GM19452 (cell line): ENCODE data around the gene SNX17.
A peak's percentile ranks its signal among the peaks of the same experiment; 100 is the strongest.

Experiments
- ATAC-seq: cut with Tn5 transposase; IDR thresholded peaks from one replicate; pipeline ENCODE4 v1.9.1; 2021; ENCODE audit not compliant: unreplicated experiment

SNX17 gene

GRCh38 chr2:27362678-27363420, 7.6 kb upstream of the SNX17 start:
- no peak for ATAC-seq

DNA sequence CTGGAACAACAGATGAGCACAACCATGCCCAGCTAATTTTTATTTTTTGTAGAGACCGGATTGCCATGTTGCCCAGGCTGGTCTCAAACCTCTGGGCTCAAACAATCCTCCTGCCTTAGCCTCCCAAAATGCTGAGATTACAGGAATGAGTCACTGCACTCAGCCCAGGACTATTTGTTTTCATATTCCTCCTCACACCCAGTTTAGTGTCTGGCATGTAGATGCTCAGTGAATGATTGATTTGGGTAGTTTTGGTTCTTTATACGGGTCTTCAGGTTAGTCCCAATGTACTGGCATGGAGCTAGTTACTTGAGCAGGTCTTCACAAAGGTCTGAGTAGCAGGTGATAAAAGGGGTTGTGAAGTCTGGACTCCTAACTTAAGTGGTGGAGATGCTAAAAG, 6.5 kb upstream of the SNX17 start:
- no peak for ATAC-seq

GRCh38 chr2:27369471-27370025, 868 bp upstream of the SNX17 start:
- ATAC-seq = peak; percentile 3

DNA sequence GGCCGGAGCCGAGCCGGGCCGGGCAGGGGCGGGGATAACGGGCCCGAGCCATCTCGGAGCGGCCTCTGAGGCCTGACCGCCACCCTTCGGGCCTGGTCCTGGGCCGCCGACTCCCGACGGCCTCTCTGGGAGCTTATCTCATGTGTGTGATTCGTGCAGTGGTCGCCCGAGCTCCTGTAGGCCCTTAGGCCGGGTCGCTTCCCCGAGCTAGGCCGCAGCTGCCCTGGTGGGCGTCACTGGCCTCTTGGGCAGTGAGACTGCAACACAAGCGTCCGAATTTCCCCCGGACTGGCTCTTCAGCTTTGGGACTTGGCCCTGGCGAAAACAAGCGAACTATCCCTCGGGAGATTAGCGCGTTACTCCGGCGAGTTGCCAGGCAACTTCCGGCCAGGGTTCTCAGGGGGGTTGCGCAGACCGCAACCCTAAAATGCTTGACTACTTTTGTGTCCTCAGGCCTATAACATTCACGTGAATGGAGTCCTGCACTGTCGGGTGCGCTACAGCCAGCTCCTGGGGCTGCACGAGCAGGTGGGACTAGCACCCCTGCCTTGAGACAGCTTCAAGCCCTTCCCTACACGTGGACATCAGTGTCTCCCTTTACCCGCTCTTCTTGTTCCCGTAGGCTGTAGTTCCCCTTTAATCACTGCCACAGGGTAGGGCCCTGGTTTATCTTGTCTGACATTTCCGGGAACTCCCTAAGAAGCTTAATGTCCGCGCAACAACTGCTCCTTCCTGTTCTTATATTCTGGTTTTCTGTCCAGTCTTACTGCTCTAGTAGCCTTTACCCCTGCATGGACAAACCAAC, 602 bp downstream of the SNX17 start:
- peak; percentile 26 for ATAC-seq

DNA sequence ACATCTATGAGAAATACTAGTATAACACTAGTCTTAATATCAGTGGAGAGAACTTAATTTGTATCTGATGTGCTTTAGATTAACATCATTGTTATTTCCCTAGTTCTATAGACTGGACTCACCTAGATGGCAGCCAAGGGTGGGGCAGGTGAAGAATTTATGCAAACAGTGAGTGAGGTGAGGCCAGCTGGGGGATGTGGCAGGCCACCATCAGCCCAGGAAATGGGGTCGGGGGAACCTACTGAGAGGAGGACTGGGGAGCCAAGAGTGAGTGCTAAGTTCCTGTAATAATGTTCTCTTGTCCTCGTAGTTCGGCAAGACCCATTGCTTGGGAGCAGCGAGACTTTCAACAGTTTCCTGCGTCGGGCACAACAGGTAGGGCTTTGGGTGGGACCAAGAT, 2.5 kb downstream of the SNX17 start:
- ATAC-seq = no peak

DNA sequence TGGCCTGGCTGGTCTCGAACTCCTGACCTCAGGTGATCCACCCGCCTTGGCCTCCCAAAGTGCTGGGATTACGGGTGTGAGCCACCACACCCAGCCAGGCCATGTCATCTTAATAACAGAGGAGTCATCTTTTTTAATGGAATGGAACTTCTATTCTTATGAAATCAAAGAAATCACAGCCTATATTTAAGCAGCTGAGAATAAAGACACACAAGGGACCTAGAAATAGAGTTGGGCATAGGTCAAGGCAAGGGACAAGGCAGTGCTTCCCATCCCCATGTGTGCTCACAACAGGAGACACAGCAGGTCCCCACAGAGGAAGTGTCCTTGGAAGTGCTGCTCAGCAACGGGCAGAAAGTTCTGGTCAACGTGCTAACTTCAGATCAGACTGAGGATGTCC, 3.2 kb downstream of the SNX17 start:
- no peak for ATAC-seq

DNA sequence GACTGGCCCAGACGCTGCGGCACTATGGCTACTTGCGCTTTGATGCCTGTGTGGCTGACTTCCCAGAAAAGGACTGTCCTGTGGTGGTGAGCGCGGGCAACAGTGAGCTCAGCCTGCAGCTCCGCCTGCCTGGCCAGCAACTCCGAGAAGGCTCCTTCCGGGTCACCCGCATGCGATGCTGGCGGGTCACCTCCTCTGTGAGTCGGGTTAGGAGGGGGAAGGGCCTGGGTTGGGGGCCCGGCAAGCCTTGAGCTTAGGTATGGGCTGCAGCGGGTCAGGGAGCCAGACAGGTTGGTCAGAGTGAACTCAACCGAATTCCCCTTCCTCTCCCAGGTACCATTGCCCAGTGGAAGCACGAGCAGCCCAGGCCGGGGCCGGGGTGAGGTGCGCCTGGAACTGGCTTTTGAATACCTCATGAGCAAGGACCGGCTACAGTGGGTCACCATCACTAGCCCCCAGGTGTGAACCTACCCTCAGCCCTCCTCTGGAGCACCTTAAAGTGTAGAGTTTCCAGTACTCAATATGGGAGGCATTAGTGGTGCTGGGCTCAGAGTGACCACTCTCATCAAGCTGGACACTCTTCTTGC, 5.2 kb downstream of the SNX17 start:
- ATAC-seq = no peak

GRCh38 chr2:27376151-27376865, 5.9 kb downstream of the SNX17 start:
- ATAC-seq = no peak

DNA sequence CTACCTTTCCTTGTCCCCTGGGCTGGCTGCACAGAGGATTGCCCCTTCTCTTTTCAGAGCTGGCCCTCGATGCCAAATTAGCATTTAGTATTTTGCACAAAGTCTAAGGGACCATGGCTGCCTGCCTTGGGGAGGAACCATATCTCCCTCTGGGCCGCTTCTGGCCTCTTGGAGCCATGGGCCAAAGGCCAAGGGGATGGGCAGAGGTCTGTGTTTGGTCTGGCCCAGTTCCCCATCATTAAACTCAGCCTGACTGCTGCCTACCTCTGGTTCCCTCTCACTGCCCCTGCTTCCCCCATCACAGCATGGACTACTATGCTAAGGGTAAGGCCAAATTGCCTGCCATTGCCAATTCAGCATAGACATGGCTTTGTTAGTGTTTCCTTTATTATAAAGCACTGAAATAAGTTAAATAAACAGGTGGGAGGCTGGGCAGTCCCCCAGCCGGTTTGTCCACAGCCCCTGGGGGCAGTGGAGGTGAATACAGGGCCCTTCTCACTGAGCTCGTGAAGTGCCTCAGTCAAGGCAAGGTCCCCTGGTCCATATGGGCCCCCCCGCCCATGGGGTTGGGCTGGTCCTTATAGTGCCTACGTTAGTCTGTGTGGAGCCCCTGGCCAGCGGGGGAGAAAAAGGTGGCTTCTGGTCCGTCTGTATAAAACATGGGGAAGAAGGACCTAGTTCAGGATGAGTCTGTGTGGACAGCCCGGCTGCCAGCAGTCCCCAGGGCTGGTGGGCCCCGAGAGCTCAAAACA, 6.6 kb downstream of the SNX17 start:
- ATAC-seq = no peak

DNA sequence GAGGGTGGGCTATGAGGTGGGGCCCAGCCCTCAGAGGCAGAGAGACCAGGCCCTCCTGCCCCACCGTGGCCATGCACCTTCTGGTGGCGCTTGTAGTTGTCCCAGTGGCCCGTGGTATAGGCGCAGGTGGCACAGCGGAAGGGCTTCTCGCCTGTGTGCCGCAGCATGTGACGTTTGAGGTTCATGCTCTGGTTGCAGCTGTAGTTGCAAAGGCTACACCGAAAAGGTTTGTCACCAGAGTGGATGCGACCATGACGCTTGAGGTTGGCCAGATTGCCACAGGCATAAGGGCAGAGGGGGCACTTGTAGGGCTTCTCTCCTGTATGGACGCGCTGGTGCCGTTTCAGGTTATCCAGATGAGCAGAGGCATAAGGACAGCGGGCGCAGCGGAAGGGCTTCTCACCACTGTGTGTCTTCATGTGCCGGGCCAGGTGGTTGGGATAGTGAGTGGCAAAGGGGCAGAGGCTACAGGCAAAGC, 7.2 kb downstream of the SNX17 start:
- no peak for ATAC-seq

DNA sequence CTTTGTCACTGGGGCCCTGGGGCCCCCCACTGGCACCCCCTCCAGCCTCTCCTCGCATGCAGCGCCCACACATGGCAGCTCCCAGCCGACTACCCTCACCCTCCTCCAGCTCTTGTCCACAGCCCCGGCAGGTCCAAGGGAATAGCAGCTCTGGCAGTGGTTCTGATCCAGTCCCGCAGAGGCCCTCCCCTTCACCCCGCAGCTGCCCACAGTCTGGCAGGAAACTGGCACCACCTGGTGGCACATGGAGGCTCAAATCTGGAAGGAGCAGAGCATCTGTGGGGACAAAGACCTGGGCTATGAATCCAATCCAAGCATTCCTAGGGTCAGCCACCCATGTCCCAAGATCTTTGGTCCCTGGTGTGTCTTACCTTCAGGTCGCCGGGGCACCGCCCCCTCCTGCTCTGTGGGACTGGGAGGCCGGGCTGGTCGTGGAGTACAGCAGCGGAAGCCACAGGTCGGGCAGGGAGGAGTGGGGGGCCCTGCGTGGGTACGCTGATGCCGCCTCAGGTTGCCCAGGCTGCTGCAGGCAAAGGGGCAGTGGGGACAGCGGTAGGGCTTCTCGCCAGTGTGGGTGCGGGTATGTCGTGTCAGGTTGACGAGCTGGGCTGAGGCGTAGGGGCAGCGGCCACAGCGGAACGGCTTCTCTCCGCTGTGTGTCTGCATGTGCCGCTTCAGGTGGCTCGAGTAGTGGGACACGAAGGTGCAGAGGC, 7.8 kb downstream of the SNX17 start:
- ATAC-seq = no peak

GRCh38 chr2:27378809-27379290, 8.4 kb downstream of the SNX17 start:
- no peak for ATAC-seq

- ATAC-seq = no peak
These were observed 9.0 kb downstream of the SNX17 start for GRCh38 chr2:27379383-27379835.

- peak; percentile 38 for ATAC-seq
These were observed 9.6 kb downstream of the SNX17 start for GRCh38 chr2:27379836-27380625.

DNA sequence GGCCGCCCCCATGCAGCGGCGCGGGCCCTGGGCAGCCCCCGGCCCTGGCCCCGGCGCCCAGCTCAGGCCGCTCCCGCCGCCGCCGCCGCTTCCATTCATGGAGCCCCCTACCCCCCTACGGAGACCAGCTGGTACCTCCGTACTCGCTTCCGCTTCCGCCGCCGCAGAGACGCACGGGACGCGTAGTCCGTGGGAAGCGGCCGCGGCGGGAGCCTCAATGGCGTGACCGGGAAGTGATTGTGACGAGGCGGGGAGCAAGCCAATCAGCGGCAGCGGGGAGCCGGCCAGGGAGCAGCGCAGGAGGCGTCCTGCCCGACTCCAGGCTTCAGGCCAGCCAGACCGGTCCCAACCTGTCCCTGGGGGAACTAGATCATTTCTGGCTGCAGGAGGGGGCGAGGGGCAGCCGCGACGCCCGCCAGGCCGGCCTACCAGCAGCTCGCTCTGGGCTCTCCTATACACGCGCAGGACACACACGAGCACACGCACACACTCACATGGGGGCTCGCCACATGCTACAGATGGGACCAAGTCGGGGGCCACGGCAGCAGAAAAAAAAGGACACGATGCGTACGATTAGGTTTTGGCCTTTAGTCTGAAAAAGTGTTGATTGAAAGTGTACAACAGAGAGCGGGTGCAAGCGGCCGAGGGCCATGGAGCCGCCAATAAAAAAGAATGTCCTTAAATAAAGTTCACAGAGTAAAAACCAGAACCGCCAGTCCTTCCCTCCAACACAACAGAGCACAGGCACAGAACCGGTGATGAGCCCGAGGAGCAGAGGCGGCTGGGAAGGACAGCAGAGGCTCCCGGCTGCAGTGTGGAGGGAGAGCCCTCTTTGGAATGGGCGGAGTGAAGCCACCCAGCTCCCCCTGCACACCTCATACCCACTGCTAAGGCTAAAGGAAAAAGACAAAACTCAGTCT, 10.5 kb downstream of the SNX17 start, which contains the start of gene ZNF513:
TSS of gene ZNF513 (minus strand) at position 109 of the 920 bp plus-strand sequence. CDS start 208 bp downstream, outside the sequence.
- peak; percentile 81 for ATAC-seq

- ATAC-seq = no peak
These were observed 11.3 kb downstream of the SNX17 start for GRCh38 chr2:27381577-27382181.
